Thoracic aorta (tissue), 2 donors: Measurements from ENCODE around the gene MYO9A. TPM values are rescaled to one million over a fixed set of nuclear protein-coding genes. Genes with fewer than 3 reads are reported as not detected.
"Not testable (repeated sequence)": the region's sequence is repeated elsewhere in the genome, so short reads cannot be mapped to it uniquely, and the experiment has no call there.

Experiments
- ATAC-seq: fragments of 150-250 bp; one replicate; pipeline ENCODE4 v1.8.0; 2017; ENCODE audit warnings: low read depth; ENCODE audit not compliant: insufficient number of reproducible peaks, low FRiP score
- DNase-seq: peaks from one replicate; pipeline ENCODE4 v3.0.0-alpha.2; 2020; ENCODE audit warnings: low spot score
- H3K27ac ChIP-seq, 2 donors: fragments of 200-600 bp; sonication (generic); 1 replicate in 1 of 2; 2 replicates in 1 of 2; pipeline ENCODE4 v1.5.1; 2016; ENCODE audit warnings: mild to moderate bottlenecking in 2 of 2, moderate library complexity in 2 of 2
- H3K27me3 ChIP-seq: fragments of 200-600 bp; sonication (generic); replicated peaks from 2 replicates; pipeline ENCODE4 v1.6.0; 2016; ENCODE audit warnings: mild to moderate bottlenecking; ENCODE audit not compliant: insufficient read depth
- H3K36me3 ChIP-seq: fragments of 200-600 bp; sonication (generic); one replicate; pipeline ENCODE4 v1.5.1; 2016
- H3K4me1 ChIP-seq, 2 donors: fragments of 200-600 bp; sonication (generic); 1 replicate in 1 of 2; 2 replicates in 1 of 2; pipeline versions ENCODE4 v1.5.1 to v1.6.0; 2016; ENCODE audit warnings: low read depth in 2 of 2, mild to moderate bottlenecking in 1 of 2; ENCODE audit not compliant: control insufficient read depth in 1 of 2
- H3K4me3 ChIP-seq: fragments of 200-600 bp; sonication (generic); 2 replicates; pipeline ENCODE4 v1.5.1; 2016; ENCODE audit warnings: mild to moderate bottlenecking
- H3K9me3 ChIP-seq: fragments of 200-600 bp; sonication (generic); 2 replicates; pipeline ENCODE4 v1.5.1; 2016
- total RNA-seq, 2 donors: library from RNA; depleted of rRNA; stranded (reverse); fragments of >200 nt; gene quantifications; one replicate each; pipeline versions ENCODE4 v1.1.0 to v1.2.3, GENCODE V29; 2016
- TF ChIP-seq, protein P1 (sequence below): fragments of 200-600 bp; sonication (generic); IDR thresholded peaks from one replicate; pipeline ENCODE4 v1.5.1; 2019; ENCODE audit warnings: antibody characterized with exemption

Gene MYO9A
- total RNA-seq, 2 donors from 2014 or later: 48.2 to 57.4 TPM

DNA sequence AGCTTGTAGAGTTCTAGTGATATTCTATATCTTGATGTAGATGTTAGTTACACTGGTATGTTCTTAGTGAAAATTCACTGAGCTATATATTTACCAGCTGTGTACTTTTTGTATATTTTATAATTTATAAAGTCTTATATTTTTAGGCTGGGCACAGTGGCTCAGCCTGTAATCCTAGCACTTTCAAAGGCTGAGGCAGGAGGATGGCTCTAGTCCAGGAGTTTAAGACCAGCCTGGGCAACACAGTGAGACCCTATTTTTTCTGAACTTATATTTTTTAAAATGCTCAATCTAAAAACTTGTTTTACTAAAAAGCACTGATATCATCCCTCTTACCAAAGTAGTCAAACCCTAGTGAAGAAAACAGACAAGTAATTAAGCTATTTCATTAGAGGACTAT, 5.1 kb downstream of the MYO9A start:
- TF ChIP-seq, protein P1, sequence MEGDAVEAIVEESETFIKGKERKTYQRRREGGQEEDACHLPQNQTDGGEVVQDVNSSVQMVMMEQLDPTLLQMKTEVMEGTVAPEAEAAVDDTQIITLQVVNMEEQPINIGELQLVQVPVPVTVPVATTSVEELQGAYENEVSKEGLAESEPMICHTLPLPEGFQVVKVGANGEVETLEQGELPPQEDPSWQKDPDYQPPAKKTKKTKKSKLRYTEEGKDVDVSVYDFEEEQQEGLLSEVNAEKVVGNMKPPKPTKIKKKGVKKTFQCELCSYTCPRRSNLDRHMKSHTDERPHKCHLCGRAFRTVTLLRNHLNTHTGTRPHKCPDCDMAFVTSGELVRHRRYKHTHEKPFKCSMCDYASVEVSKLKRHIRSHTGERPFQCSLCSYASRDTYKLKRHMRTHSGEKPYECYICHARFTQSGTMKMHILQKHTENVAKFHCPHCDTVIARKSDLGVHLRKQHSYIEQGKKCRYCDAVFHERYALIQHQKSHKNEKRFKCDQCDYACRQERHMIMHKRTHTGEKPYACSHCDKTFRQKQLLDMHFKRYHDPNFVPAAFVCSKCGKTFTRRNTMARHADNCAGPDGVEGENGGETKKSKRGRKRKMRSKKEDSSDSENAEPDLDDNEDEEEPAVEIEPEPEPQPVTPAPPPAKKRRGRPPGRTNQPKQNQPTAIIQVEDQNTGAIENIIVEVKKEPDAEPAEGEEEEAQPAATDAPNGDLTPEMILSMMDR: no peak
- no peak overlapping the region for H3K27ac ChIP-seq
- H3K4me3 ChIP-seq: no peak overlapping the region
- no peaks in the 10 kb centered on the region for H3K9me3 ChIP-seq
- peaks cover 20 to 32% of the 10 kb centered on the region in 2 donors for H3K4me1 ChIP-seq
- ATAC-seq (no peak), DNase-seq (no peak)
- no peaks in the 10 kb centered on the region for H3K36me3 ChIP-seq
- no peaks in the 10 kb centered on the region for H3K27me3 ChIP-seq

DNA sequence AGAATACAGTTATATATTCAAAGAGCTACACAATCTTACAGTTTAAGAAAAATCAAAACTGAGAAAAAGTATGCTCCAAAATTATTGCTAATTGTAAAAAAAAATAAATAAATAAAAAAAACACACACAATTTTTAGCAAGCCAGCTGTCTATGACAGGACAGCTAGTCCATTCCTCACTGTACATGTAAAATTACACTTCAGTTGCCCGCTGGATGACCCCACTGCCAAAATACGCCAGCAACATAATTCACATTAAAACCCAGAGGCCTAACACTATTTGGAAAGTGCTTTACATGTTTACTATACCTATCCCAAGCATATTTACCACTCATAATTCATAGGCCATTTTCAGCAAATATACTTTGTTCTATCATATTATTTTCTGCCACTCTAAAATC, 5.8 kb downstream of the MYO9A start:
- ATAC-seq: no peak
- H3K36me3 ChIP-seq: no peaks in the 10 kb centered on the region
- no peak overlapping the region for H3K27ac ChIP-seq
- no peaks in the 10 kb centered on the region for H3K9me3 ChIP-seq
- DNase-seq: no peak
- H3K27me3 ChIP-seq: no peaks in the 10 kb centered on the region
- H3K4me3 ChIP-seq: no peak overlapping the region
- H3K4me1 ChIP-seq: peaks cover 20 to 34% of the 10 kb centered on the region in 2 donors
- TF ChIP-seq, protein P1: no peak

DNA sequence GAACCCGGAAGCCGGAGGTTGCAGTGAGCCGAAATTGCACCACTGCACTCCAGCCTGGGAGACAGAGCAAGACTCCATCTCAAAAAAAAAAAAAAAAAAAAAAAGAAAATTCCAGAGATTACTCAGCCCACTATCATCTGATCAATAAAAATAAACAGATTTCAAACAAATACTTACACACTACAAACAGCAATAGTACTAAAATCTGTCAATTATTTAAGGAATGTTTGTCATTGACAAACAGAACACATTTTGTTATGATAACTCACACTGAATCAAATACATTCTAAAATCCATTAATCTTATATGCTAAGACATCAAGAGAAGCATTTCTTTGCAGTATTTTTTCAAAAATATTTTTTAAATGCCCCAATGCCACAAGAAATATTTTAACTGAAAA, 7.6 kb downstream of the MYO9A start:
- ATAC-seq (no peak), DNase-seq (no peak)
- Histone ChIP-seq H3K27me3 (no peaks in the 10 kb centered on the region), H3K9me3 (no peaks in the 10 kb centered on the region), H3K27ac (no peak overlapping the region), H3K4me1 (peaks cover 11 to 39% of the 10 kb centered on the region in 2 donors), H3K4me3 (no peak overlapping the region), H3K36me3 (no peaks in the 10 kb centered on the region)
- TF ChIP-seq, protein P1: no peak

DNA sequence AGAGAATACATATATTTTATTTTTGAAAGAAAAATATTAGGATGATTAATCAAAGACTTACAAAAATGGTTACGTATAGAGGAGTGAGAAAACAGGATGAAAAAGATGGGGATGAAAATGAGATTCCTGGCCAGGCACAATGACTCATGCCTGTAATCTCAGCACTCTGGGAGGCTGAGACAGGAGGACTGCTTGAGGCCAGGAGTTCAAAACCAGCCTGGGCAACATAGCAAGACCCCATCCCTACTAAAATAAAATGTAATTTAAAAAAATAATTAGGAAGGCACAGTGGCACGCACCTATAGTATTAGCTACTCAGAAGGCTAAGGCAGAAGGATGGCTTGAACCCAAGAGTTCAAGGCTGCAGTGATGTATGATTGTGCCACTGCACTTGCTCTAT, 11.9 kb downstream of the MYO9A start:
- Histone ChIP-seq H3K9me3 (no peaks in the 10 kb centered on the region), H3K4me3 (no peak overlapping the region), H3K4me1 (peaks cover 7 to 25% of the 10 kb centered on the region in 2 donors), H3K27me3 (no peaks in the 10 kb centered on the region), H3K36me3 (no peaks in the 10 kb centered on the region), H3K27ac (no peak overlapping the region)
- TF ChIP-seq, protein P1: no peak
- DNase-seq: no peak
- ATAC-seq: no peak

DNA sequence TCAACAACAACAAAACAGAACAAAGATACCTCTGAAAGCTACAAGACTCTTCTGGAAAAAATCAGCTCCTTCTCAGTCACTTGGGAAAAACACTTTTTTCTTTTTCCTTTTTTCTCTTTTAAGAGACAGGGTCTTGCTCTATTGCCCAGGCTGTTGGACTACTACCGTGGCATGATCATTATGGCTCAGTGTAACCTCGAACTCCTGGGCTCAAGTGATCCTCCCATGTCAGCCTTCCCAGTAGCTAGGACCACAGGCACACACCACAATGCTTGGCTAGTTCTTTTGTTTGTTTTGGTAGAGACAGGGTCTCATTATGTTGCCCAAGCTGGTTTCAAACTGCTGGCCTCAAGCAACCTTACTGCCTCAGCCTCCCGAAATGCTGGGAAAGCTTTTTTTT, 12.8 kb downstream of the MYO9A start:
- Histone ChIP-seq H3K9me3 (no peaks in the 10 kb centered on the region), H3K27me3 (no peaks in the 10 kb centered on the region), H3K4me3 (no peak overlapping the region), H3K4me1 (peaks cover 7 to 25% of the 10 kb centered on the region in 2 donors), H3K27ac (no peak overlapping the region), H3K36me3 (no peaks in the 10 kb centered on the region)
- no peak for ATAC-seq
- DNase-seq: no peak
- TF ChIP-seq, protein P1: no peak

DNA sequence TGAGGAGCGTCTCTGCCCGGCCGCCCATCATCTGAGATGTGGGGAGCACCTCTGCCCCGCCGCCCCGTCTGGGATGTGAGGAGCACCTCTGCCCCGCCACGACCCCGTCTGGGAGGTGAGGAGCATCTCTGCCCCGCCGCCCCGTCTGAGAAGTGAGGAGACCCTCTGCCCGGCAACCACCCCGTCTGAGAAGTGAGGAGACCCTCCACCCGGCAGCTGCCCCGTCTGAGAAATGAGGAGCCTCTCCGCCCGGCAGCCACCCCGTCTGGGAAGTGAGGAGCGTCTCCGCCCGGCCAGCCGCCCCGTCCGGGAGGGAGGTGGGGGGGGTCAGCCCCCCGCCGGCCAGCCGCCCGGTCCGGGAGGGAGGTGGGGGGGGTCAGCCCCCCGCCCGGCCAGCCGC, 17.4 kb downstream of the MYO9A start:
- not testable (repeated sequence) for ATAC-seq, H3K27ac ChIP-seq, H3K4me3 ChIP-seq

More for the DNA sequence above, 17.4 kb downstream of the MYO9A start:
- DNase-seq, H3K27me3 ChIP-seq, H3K9me3 ChIP-seq, H3K36me3 ChIP-seq: not testable (repeated sequence)
- H3K4me1 ChIP-seq: peaks cover 4 to 13% of the 10 kb centered on the region in 2 donors
